Measurements from ENCODE around the gene CRYAB.
"Not testable (repeated sequence)": the region's sequence is repeated elsewhere in the genome, so short reads cannot be mapped to it uniquely, and the experiment has no call there.

CRYAB gene

GRCh38 chr11:111933872-111934271 lies 22.3 kb upstream of the CRYAB start:
- no peak for DNase-seq (ENCODE audit: low read depth)

DNA sequence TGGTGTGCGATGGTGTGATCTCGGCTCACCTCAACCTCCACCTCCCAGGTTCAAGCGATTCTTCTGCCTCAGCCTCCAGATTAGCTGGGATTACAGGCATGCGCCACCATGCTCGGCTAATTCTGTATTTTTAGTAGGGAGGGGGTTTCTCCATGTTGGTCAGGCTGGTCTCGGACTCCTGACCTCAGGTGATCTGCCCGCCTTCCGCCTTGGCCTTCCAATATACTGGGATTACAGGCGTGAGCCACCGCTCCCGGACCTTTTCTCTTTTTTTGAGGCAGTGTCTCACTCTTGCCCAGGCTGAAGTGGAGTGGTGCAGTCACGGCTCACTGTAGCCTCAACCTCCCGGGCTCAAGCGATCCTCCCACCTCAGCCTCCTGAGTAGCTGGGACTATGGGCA lies 21.6 kb upstream of the CRYAB start:
- not testable (repeated sequence) for DNase-seq (ENCODE audit: low read depth)

DNA sequence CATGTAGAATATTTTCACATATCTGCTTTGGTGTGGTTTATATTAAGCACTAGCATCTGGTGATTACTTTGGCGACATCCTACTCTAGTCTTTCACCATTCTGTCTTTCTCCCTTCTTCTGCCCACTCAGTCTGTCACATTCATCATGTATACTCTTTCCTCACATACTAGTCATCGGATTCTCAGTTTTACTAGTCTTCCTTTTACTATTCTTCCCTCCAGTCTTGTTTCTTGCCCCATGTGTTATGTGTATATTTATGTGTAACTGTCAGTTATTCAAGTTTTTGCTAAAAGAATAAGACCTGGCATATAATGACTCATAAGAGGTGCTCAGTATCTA lies 21.0 kb upstream of the CRYAB start:
- DNase-seq (ENCODE audit: low read depth), result no peak

GRCh38 chr11:111930472-111930871 lies 18.9 kb upstream of the CRYAB start:
- DNase-seq (ENCODE audit: low read depth), result no peak

GRCh38 chr11:111926505-111927391 lies 15.2 kb upstream of the CRYAB start:
- peak; percentile 93 for DNase-seq (ENCODE audit: low read depth)

- DNase-seq (ENCODE audit: low read depth), result no peak
Measured at GRCh38 chr11:111925953-111926352, 14.4 kb upstream of the CRYAB start.

- no peak for DNase-seq (ENCODE audit: low read depth)
Measured at GRCh38 chr11:111923951-111924350, 12.4 kb upstream of the CRYAB start.

DNA sequence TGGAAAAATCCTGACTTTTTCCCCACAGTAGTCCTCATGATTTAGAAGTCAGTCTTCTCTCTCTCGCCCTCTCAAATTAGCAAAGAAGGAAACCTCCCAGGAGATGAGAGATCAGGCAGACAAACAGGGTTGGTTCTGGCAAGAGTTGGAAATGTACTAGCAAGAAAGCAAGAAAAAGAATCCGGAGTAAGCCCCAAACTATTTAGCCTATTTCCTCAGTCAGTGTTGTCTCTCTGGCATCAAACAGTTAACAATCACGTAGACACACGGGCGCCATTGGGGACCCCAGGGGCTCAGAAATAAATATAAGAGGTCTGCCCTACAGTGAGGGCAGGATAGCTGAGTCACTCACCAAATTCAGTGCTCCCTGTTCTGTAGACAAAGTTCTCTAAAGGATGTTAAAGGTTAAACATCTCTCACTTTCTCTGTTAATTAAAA lies 11.8 kb upstream of the CRYAB start:
- DNase-seq (ENCODE audit: low read depth), result peak; percentile 64

GRCh38 chr11:111922803-111923202 lies 11.2 kb upstream of the CRYAB start:
- peak; percentile 92 for DNase-seq (ENCODE audit: low read depth)

- DNase-seq (ENCODE audit: low read depth), result no peak
Measured at GRCh38 chr11:111921541-111922230, 10.1 kb upstream of the CRYAB start.

GRCh38 chr11:111920908-111921307 lies 9.3 kb upstream of the CRYAB start:
- DNase-seq (ENCODE audit: low read depth), result no peak

DNA sequence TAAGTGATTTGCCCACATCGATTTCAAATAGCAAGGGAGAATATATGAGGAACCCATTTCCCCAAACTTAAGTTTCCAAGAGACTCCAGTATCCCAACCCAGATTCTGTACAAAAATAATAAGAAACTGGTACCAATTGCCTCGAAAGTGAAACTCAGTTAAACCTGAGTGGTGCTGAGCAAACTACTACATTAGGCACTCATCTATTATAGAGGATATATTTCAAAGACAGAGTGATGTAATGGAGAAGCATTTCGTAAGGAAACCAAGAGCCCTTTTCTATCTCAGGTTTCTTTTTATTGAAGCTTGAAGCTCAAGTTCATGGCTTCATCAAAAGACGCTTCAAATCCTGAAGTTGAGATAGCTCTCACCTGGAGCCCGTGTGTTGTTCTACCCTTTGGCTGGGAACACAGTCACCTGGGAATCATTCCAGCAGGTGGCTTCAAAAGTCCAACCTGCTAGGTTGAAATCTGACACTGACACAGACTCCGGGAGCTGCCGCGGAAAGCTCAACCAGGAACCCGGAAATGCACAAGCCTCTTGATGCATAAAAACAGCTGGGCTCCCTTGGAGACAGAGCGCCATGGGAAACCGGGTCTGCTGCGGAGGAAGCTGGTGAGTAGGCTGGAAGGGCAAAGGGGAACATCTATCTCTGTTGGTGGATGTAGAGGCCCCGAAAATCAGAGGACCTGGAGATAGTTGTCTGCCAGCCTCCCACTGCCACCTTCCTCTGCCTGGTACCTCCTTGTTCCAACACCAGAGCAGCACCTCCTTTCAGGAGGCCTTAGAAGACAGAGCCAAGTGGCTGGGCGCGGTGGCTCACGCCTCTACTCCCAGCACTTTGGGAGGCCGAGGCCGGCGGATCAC lies 7.1 kb upstream of the CRYAB start, which contains the start of gene C11orf52:
Gene C11orf52, plus strand, starts transcription at position 524 of the 867 bp plus-strand sequence. Its CDS starts 60 bp downstream, at position 584.
- DNase-seq (ENCODE audit: low read depth), result no peak

DNA sequence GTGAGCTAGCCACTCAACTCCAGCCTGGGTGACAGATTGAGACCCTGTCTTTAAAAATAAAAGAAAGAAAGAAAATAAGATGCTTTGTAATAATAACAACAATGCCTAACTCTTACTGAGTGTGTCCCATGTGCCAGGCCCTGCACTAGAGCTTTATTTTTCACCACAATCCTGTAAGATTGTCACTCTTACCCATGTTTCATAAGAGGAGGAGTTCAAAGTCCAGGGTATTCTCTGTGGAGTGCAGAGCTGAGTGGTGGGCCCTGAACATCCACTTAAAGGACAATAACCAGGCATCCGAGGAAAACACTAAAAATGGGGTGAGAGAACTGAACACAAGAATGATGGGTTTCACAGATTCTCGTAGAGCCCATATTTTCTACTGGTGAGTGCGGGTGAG lies 6.2 kb upstream of the CRYAB start:
- DNase-seq (ENCODE audit: low read depth), result no peak

GRCh38 chr11:111917312-111917711 lies 5.7 kb upstream of the CRYAB start:
- DNase-seq (ENCODE audit: low read depth), result no peak

- DNase-seq (ENCODE audit: low read depth), result no peak
Measured at GRCh38 chr11:111916768-111917167, 5.2 kb upstream of the CRYAB start.

GRCh38 chr11:111913997-111914396 lies 2.4 kb upstream of the CRYAB start:
- DNase-seq (ENCODE audit: low read depth), result peak; percentile 87

DNA sequence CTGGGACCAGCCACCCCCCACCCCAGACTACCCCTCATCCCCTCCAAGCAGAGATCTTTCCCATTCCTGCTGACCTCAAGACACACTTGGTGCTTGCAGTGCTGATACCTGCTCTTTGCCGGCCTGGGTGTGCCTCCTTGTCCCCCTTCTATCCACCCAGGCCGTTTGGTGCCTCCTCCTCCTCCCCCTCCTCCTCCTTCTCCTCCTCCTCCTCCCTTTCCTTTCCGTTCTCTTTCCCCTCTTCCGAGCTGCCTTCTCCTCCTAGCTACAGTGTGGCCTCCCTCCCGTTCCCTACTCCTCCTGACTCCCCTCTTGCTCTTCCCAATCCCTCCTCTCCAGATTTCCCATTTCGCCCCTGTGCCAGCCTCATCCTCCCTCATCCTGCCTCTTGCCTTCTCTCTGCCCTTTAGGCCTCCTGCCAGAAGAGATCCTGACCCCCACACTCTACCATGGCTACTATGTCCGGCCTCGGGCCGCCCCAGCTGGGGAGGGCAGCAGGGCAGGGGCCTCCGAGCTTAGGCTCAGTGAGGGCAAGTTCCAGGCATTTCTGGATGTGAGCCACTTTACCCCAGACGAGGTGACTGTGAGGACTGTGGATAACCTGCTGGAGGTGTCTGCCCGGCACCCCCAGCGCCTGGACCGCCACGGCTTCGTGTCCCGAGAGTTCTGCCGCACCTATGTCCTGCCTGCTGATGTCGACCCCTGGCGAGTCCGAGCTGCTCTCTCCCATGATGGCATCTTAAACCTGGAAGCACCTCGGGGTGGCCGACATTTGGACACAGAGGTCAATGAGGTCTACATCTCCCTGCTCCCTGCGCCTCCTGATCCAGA lies 1.7 kb upstream of the CRYAB start:
- DNase-seq (ENCODE audit: low read depth), result no peak

- DNase-seq (ENCODE audit: low read depth), result no peak
Measured at GRCh38 chr11:111912535-111912934, 965 bp upstream of the CRYAB start, which contains the start of gene HSPB2. HSPB2 (plus strand) TSS chr11:111912734; CDS start chr11:111912830, 96 bp downstream.

GRCh38 chr11:111910676-111911562 lies 651 bp downstream of the CRYAB start:
- DNase-seq (ENCODE audit: low read depth), result no peak

DNA sequence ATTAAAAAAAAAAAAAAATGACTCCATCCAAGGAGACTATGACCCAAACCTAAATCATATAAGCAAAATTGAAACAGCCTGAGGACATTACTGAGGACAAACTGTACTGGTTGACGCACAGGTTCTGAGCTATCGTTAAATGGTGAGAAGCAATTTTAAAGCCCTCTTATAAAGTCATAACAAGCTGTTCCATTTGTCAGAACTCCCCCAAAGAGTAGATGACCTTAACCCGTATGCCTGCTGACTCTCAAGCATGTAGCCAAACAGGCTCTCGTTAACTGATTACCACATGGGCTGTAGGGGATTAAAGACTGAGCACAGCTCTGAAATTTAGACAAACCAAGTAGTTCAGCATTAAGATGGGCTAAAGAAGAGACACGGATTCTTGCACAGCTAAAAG lies 2.2 kb downstream of the CRYAB start:
- no peak for DNase-seq (ENCODE audit: low read depth)

Measured in stromal cell of bone marrow (primary cell).